ENCODE results near the gene XPO1.
"Not testable (repeated sequence)": the region's sequence is repeated elsewhere in the genome, so short reads cannot be mapped to it uniquely, and the experiment has no call there.

The XPO1 gene

DNA sequence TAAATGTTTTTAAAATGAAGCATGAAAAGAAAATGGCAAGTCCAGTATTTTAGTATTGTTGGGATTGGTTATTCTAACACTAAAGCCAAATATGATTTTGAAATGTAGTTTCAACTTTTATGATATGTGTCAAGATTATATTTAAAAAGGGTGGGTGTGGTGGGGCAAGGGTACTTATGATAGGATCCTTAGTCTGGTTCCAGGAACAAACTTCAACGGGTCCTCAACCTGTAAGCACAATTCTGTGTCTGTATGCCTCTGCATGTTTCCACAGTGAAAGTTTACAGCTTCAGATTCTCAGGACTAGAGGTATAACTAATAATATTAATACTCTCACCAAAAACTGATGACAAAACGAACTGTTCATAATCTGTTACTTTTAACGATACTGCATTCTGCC is 73.1 kb downstream of the XPO1 start:
- no peak for DNase-seq (ENCODE audit: low spot score)
- in situ Hi-C loops (cut with MboI; ENCODE audit: low pct_unique_long_range_greater_than_20kb, low sequenced_read_pairs, unreplicated experiment) = no loop called here
- TF ChIP-seq, protein P1, sequence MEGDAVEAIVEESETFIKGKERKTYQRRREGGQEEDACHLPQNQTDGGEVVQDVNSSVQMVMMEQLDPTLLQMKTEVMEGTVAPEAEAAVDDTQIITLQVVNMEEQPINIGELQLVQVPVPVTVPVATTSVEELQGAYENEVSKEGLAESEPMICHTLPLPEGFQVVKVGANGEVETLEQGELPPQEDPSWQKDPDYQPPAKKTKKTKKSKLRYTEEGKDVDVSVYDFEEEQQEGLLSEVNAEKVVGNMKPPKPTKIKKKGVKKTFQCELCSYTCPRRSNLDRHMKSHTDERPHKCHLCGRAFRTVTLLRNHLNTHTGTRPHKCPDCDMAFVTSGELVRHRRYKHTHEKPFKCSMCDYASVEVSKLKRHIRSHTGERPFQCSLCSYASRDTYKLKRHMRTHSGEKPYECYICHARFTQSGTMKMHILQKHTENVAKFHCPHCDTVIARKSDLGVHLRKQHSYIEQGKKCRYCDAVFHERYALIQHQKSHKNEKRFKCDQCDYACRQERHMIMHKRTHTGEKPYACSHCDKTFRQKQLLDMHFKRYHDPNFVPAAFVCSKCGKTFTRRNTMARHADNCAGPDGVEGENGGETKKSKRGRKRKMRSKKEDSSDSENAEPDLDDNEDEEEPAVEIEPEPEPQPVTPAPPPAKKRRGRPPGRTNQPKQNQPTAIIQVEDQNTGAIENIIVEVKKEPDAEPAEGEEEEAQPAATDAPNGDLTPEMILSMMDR (IDR thresholded peaks at IDR 0.05; ENCODE audit: extremely low read depth, insufficient read depth, missing control alignments) = no peak

GRCh38 chr2:61463769-61464475 is 74.2 kb downstream of the XPO1 start:
- DNase-seq (ENCODE audit: low spot score) = no peak
- TF ChIP-seq, protein P1 (IDR thresholded peaks at IDR 0.05; ENCODE audit: extremely low read depth, insufficient read depth, missing control alignments) = no peak
- in situ Hi-C loops (cut with MboI; ENCODE audit: low pct_unique_long_range_greater_than_20kb, low sequenced_read_pairs, unreplicated experiment) = no loop called here

- TF ChIP-seq, protein P1 (IDR thresholded peaks at IDR 0.05; ENCODE audit: extremely low read depth, insufficient read depth, missing control alignments) = no peak
- no peak for DNase-seq (ENCODE audit: low spot score)
- in situ Hi-C loops (cut with MboI; ENCODE audit: low pct_unique_long_range_greater_than_20kb, low sequenced_read_pairs, unreplicated experiment) = no loop called here
Measured at GRCh38 chr2:61461404-61461803, 76.8 kb downstream of the XPO1 start.

GRCh38 chr2:61460163-61460562 is 78.0 kb downstream of the XPO1 start:
- TF ChIP-seq, protein P1 (IDR thresholded peaks at IDR 0.05; ENCODE audit: extremely low read depth, insufficient read depth, missing control alignments) = no peak
- in situ Hi-C loops (cut with MboI; ENCODE audit: low pct_unique_long_range_greater_than_20kb, low sequenced_read_pairs, unreplicated experiment) = no loop called here
- DNase-seq (ENCODE audit: low spot score) = no peak

DNA sequence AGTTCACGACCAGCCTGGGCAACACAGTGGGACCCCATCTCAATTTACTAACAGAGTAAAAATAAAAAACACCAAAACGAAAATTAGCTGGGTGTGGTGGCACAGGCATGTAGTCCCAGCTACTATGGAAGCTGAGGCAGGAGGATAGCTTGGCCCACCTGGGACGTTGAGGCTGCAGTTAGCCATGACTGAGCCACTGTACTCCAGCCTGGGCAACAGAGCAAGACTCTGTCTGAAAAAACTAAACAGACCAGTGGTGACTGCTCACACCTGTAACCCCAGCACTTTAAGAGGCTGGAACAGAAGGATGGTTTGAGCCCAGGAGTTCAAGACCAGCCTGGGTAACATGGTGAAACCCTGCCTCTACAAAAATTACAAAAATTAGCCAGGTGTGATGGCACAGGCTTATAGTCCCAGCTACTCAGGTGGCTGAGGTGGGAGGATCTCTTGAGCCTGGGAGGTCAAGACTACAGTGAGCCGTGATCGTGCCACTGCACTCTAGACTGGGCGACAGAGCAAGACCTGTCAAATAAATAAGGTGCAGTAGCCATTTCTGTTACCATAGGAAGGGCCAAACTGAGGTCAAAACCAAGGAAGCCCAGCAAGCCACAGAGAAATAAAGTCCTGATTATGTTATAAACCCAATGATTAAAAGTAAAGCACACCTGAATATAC is 81.3 kb downstream of the XPO1 start:
- TF ChIP-seq, protein P1 (IDR thresholded peaks at IDR 0.05; ENCODE audit: extremely low read depth, insufficient read depth, missing control alignments) = no peak
- in situ Hi-C loops (cut with MboI; ENCODE audit: low pct_unique_long_range_greater_than_20kb, low sequenced_read_pairs, unreplicated experiment) = no loop called here
- DNase-seq (ENCODE audit: low spot score) = no peak

DNA sequence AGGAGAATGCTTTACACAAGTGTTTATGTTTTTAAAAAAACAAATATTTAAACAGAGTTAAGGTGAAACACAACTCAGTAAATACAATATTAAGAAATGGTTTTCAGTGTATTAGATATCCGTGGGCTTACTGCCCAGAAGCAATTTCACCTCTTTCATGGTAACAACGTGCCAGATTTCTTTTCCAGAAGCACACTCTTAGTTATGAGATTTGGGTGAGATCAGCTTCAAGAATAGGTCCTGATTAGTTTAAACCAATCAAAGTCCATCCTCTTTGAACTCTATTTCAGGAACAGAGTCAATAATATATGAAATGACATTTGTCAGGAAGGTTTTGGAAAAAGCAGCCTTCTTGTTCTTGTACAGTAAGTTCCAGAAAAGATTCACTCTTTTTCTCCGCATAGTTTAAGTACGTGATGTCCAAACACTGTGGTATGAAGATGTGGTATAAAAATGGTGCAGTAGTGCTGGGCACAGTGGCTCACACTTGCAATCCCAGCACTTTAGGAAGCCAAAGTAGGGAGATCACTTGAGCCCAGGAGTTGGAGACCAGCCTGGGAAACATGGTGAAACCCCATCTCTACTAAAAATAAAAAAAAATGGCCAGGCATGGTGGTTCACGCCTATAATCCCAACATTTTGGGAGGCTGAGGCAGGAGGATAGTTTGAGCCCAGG is 81.9 kb downstream of the XPO1 start:
- in situ Hi-C loops (cut with MboI; ENCODE audit: low pct_unique_long_range_greater_than_20kb, low sequenced_read_pairs, unreplicated experiment) = no loop called here
- TF ChIP-seq, protein P1 (IDR thresholded peaks at IDR 0.05; ENCODE audit: extremely low read depth, insufficient read depth, missing control alignments) = no peak
- no peak for DNase-seq (ENCODE audit: low spot score)

- in situ Hi-C loops (cut with MboI; ENCODE audit: low pct_unique_long_range_greater_than_20kb, low sequenced_read_pairs, unreplicated experiment); DNase-seq (ENCODE audit: low spot score): not testable (repeated sequence)
Measured at GRCh38 chr2:61454972-61455371, 83.2 kb downstream of the XPO1 start.

All from GM13977 (cell line).